Esophagus muscularis mucosa (tissue), 4 donors: ENCODE results near the gene TRAK1.

Experiments used
- EP300 ChIP-seq: sonication (generic); formaldehyde crosslinking; IDR thresholded peaks from one replicate; pipeline ENCODE4 v1.6.1; 2017; ENCODE audit warnings: antibody characterized with exemption
- POLR2A ChIP-seq: fragments of 450-650 bp; IDR thresholded peaks from one replicate; pipeline ENCODE4 v1.6.1; 2017; ENCODE audit warnings: antibody characterized with exemption, moderate library complexity, mild to moderate bottlenecking, low read depth
- POLR2AphosphoS5 ChIP-seq, 2 donors: sonication (generic); formaldehyde crosslinking; IDR thresholded peaks; one replicate each; pipeline ENCODE4 v1.6.1; 2017; ENCODE audit warnings: antibody characterized with exemption in 2 of 2
- TF ChIP-seq, protein P1 (sequence below), 3 experiments: fragments of 200-600 bp in 2 of 3; fragments of 450-650 bp in 1 of 3; sonication (generic) in 2 of 3; IDR thresholded peaks; one replicate each; pipeline ENCODE4 v1.5.1; 2017 to 2019; ENCODE audit warnings: antibody characterized with exemption in 3 of 3, mild to moderate bottlenecking in 2 of 3, moderate library complexity in 1 of 3

DNA sequence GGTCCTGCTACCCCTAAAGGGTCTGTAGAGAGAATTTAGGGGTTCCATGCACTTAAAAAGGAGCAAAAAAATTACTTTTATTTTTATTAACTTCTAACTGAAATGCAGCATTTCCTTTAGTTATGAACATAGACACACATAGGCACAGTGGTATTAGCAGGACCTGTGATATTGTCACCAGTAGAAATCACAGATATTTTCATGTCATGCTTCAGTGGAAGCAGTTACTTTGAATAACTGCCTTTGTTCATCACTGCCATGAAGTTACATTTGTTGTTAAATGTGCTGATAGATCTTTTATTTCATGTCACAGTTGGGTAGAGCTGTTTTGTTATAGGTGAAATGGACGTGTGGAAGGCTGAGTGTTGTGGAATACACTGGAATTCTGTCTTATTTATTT is 37.4 kb downstream of the TRAK1 start:
- TF ChIP-seq, protein P1, sequence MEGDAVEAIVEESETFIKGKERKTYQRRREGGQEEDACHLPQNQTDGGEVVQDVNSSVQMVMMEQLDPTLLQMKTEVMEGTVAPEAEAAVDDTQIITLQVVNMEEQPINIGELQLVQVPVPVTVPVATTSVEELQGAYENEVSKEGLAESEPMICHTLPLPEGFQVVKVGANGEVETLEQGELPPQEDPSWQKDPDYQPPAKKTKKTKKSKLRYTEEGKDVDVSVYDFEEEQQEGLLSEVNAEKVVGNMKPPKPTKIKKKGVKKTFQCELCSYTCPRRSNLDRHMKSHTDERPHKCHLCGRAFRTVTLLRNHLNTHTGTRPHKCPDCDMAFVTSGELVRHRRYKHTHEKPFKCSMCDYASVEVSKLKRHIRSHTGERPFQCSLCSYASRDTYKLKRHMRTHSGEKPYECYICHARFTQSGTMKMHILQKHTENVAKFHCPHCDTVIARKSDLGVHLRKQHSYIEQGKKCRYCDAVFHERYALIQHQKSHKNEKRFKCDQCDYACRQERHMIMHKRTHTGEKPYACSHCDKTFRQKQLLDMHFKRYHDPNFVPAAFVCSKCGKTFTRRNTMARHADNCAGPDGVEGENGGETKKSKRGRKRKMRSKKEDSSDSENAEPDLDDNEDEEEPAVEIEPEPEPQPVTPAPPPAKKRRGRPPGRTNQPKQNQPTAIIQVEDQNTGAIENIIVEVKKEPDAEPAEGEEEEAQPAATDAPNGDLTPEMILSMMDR (IDR thresholded peaks at IDR 0.05), result no peak
- TF ChIP-seq POLR2A (no peak), POLR2AphosphoS5 (IDR thresholded peaks at IDR 0.05) (no peak), EP300 (no peak)
